B cell (primary cell): Measurements from ENCODE around the gene WDR75.

ENCODE experiments used
- EZH2 ChIP-seq: IDR thresholded peaks from 2 replicates; pipeline ENCODE4 v1.6.1; 2012; ENCODE audit warnings: borderline replicate concordance, low read depth, mild to moderate bottlenecking, moderate library complexity, low read length; ENCODE audit not compliant: insufficient read depth, poor library complexity, severe bottlenecking
- TF ChIP-seq, protein P1 (sequence below): fragments of 200-600 bp; IDR thresholded peaks from one replicate; pipeline ENCODE4 v1.8.0; 2022; ENCODE audit warnings: antibody characterized with exemption, mild to moderate bottlenecking

- TF ChIP-seq, protein P1, sequence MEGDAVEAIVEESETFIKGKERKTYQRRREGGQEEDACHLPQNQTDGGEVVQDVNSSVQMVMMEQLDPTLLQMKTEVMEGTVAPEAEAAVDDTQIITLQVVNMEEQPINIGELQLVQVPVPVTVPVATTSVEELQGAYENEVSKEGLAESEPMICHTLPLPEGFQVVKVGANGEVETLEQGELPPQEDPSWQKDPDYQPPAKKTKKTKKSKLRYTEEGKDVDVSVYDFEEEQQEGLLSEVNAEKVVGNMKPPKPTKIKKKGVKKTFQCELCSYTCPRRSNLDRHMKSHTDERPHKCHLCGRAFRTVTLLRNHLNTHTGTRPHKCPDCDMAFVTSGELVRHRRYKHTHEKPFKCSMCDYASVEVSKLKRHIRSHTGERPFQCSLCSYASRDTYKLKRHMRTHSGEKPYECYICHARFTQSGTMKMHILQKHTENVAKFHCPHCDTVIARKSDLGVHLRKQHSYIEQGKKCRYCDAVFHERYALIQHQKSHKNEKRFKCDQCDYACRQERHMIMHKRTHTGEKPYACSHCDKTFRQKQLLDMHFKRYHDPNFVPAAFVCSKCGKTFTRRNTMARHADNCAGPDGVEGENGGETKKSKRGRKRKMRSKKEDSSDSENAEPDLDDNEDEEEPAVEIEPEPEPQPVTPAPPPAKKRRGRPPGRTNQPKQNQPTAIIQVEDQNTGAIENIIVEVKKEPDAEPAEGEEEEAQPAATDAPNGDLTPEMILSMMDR = no peak
- no peak for TF ChIP-seq EZH2
Measured at GRCh38 chr2:189444322-189444721, 3.0 kb downstream of the WDR75 start.
